ENCODE measurements around the gene IGSF1. TPM values are rescaled to one million over a fixed set of nuclear protein-coding genes. Genes with fewer than 3 reads are reported as not detected.

IGSF1 gene
- total RNA-seq, 1 experiment from 2014 or later, result not detected

DNA sequence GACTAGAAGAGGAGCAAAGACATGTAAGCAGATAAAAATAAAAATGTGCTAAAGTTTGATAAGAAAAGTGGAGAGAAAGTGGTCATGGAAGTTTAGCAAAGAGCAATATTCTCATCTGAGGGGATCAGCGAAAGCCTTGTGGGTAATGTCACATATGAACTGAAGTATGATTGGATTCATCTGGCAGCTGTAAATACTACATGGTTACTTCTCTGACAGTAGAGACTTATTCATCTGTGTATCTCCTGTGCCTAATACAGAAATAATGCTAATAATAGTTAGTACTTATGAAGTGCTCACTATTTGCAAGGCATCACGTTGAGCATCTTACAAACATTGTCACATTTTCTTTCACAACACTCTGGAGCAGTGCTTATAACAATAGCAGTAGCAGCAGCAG lies 8.9 kb upstream of the IGSF1 start:
- BruUV-seq (replicated peaks), result no TSS peak
- DNase-seq, result no peak
- CTCF ChIA-PET, result no interaction called here
- TF ChIP-seq, protein P1, sequence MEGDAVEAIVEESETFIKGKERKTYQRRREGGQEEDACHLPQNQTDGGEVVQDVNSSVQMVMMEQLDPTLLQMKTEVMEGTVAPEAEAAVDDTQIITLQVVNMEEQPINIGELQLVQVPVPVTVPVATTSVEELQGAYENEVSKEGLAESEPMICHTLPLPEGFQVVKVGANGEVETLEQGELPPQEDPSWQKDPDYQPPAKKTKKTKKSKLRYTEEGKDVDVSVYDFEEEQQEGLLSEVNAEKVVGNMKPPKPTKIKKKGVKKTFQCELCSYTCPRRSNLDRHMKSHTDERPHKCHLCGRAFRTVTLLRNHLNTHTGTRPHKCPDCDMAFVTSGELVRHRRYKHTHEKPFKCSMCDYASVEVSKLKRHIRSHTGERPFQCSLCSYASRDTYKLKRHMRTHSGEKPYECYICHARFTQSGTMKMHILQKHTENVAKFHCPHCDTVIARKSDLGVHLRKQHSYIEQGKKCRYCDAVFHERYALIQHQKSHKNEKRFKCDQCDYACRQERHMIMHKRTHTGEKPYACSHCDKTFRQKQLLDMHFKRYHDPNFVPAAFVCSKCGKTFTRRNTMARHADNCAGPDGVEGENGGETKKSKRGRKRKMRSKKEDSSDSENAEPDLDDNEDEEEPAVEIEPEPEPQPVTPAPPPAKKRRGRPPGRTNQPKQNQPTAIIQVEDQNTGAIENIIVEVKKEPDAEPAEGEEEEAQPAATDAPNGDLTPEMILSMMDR (IDR thresholded peaks at IDR 0.05; ENCODE audit: unreplicated experiment), result no peak
- Mint-ChIP-seq H3K27ac (ENCODE audit: unreplicated experiment) (no peak overlapping the region), H3K27me3 (ENCODE audit: unreplicated experiment) (peaks cover 12% of the 10 kb centered on the region), H3K4me3 (ENCODE audit: low read depth, unreplicated experiment) (no peak overlapping the region), H3K4me1 (ENCODE audit: low read depth, unreplicated experiment) (no peaks in the 10 kb centered on the region), H3K36me3 (ENCODE audit: insufficient read depth, unreplicated experiment) (no peaks in the 10 kb centered on the region), H3K9me3 (ENCODE audit: low read depth, unreplicated experiment) (peaks cover 4% of the 10 kb centered on the region)
- intact Hi-C loops (cut with micrococcal nuclease; ENCODE audit: unreplicated experiment), result no loop called here

DNA sequence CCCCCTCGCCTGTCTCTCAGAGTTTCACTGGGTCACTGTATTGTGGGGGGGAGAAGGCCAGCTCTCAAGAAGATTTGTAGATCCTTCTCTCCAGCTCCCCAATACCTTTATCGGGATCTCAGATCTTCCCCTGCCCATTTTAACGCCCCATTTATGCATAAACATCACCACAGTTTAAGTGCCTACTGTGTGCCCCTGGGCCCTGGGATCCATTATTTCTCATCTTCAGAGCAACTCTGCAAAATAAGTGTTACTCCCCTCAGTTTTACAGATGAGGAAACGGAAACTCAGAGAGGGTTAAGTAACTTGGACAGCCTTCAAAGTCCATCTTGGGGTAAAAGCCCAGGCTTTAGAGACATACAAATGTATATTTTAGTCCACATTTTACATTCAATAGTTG lies 421 bp upstream of the IGSF1 start:
- peaks cover 27% of the 10 kb centered on the region for H3K27me3 Mint-ChIP-seq (ENCODE audit: unreplicated experiment)
- TF ChIP-seq, protein P1 (IDR thresholded peaks at IDR 0.05; ENCODE audit: unreplicated experiment), result no peak
- H3K4me1 Mint-ChIP-seq (ENCODE audit: low read depth, unreplicated experiment), result no peaks in the 10 kb centered on the region
- no peaks in the 10 kb centered on the region for H3K9me3 Mint-ChIP-seq (ENCODE audit: low read depth, unreplicated experiment)
- no peak overlapping the region for H3K27ac Mint-ChIP-seq (ENCODE audit: unreplicated experiment)
- DNase-seq, result no peak
- BruUV-seq (replicated peaks), result no TSS peak
- intact Hi-C loops (cut with micrococcal nuclease; ENCODE audit: unreplicated experiment), result no loop called here
- CTCF ChIA-PET, result interaction anchor here (0.5 kb wide), 1 partner anchor 27 kb away, joined by 3 read pairs; no protein-coding TSS in a partner anchor
- H3K4me3 Mint-ChIP-seq (ENCODE audit: low read depth, unreplicated experiment), result no peak overlapping the region
- no peaks in the 10 kb centered on the region for H3K36me3 Mint-ChIP-seq (ENCODE audit: insufficient read depth, unreplicated experiment)

DNA sequence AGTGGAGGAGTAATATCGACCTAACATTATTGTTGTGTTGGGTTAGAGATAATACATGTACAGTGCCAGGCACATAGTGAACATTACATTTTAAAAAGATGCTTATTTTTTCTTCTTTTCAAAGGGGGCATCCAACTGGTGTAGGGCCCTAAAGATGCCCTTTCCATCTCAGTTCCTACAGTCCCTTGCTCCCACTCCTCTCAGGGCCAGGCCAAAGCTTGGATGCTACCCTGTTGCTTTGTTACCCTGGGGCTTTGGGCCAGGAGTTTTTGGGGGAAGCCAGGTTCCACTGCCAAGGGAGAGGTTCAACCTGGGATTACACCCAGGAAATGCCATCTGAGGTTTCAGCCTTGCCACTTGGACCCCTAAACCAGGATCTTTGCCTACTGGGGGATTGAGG lies 918 bp downstream of the IGSF1 start:
- no peak for DNase-seq
- CTCF ChIA-PET, result no interaction called here
- no peaks in the 10 kb centered on the region for H3K9me3 Mint-ChIP-seq (ENCODE audit: low read depth, unreplicated experiment)
- H3K4me1 Mint-ChIP-seq (ENCODE audit: low read depth, unreplicated experiment), result no peaks in the 10 kb centered on the region
- TF ChIP-seq, protein P1 (IDR thresholded peaks at IDR 0.05; ENCODE audit: unreplicated experiment), result no peak
- BruUV-seq (replicated peaks), result no TSS peak
- no peak overlapping the region for H3K4me3 Mint-ChIP-seq (ENCODE audit: low read depth, unreplicated experiment)
- H3K36me3 Mint-ChIP-seq (ENCODE audit: insufficient read depth, unreplicated experiment), result no peaks in the 10 kb centered on the region
- peaks cover 20% of the 10 kb centered on the region for H3K27me3 Mint-ChIP-seq (ENCODE audit: unreplicated experiment)
- intact Hi-C loops (cut with micrococcal nuclease; ENCODE audit: unreplicated experiment), result no loop called here
- H3K27ac Mint-ChIP-seq (ENCODE audit: unreplicated experiment), result no peak overlapping the region

DNA sequence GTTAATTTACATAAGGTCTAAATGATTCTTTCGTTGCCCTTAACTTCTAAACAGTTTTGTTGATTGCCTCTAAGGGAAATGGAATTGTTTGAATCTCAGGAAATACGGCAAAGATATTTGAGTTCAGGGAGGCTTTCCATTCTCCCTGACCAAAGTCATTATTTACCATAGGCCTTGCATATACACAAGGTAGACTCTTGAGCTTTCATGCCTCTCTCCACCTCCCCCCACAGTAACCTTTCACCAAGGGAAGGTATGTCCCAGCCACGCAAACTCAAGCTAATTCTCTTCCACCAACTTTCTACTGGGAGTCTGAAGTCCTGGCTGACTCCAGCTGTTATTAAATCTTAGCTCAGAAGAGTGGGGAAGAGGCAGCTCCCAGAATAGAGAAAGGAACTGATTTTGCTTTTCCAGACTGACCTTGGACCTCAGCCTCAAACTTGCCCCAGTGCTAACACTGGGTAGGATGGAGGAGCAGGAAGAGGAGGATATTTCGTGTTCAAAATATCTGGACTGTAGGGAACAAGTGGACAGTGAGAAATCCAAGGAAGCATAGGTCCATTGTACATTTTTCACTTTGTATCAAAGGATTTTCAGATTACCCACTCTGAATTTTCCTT lies 1.4 kb downstream of the IGSF1 start:
- TF ChIP-seq, protein P1 (IDR thresholded peaks at IDR 0.05; ENCODE audit: unreplicated experiment), result no peak
- no peak overlapping the region for H3K4me3 Mint-ChIP-seq (ENCODE audit: low read depth, unreplicated experiment)
- no peaks in the 10 kb centered on the region for H3K4me1 Mint-ChIP-seq (ENCODE audit: low read depth, unreplicated experiment)
- intact Hi-C loops (cut with micrococcal nuclease; ENCODE audit: unreplicated experiment), result no loop called here
- no TSS peak for BruUV-seq (replicated peaks)
- peaks cover 20% of the 10 kb centered on the region for H3K27me3 Mint-ChIP-seq (ENCODE audit: unreplicated experiment)
- no peaks in the 10 kb centered on the region for H3K9me3 Mint-ChIP-seq (ENCODE audit: low read depth, unreplicated experiment)
- H3K27ac Mint-ChIP-seq (ENCODE audit: unreplicated experiment), result no peak overlapping the region
- DNase-seq, result no peak
- CTCF ChIA-PET, result no interaction called here
- no peaks in the 10 kb centered on the region for H3K36me3 Mint-ChIP-seq (ENCODE audit: insufficient read depth, unreplicated experiment)
